Right lobe of liver (tissue), 4 donors: ENCODE measurements around the gene ATP6V1F.

Experiments
- POLR2A ChIP-seq: fragments of 450-650 bp; IDR thresholded peaks from one replicate; pipeline ENCODE4 v1.6.1; 2017; ENCODE audit warnings: antibody characterized with exemption, mild to moderate bottlenecking
- TF ChIP-seq, protein P1 (sequence below), 4 donors: fragments of 200-600 bp in 3 of 4; fragments of 450-650 bp in 1 of 4; IDR thresholded peaks; one replicate each; pipeline versions ENCODE4 v1.5.1 to v1.8.0; 2016 to 2022; ENCODE audit warnings: antibody characterized with exemption in 4 of 4, mild to moderate bottlenecking in 2 of 4
- donor health status: DM: no; HTN: no; CAD: no.
- donor health status: DM: no; HTN: no; CAD: no.
- donor health status: DM: no; HTN: yes; CAD: no.

DNA sequence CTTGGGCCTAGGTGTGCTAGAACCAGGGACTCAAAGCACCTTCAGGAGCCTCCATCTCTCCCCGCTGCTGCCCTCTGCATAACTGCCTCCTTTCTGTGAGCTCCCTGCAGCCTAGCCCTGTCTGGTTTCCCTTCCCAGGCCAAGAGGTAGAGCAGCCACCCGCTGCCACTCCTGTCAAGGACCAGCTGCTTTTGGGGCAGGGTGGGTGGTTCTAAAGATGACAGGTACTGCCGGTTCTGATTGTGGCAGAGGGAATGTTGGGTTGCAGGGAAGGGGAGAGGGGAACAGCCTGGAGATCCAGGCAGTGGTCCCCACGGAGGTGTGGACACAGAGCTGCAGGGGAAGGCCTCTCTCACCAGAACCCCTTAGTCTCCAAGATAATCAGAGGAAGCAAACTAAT, 36.1 kb upstream of the ATP6V1F start:
- TF ChIP-seq, protein P1, sequence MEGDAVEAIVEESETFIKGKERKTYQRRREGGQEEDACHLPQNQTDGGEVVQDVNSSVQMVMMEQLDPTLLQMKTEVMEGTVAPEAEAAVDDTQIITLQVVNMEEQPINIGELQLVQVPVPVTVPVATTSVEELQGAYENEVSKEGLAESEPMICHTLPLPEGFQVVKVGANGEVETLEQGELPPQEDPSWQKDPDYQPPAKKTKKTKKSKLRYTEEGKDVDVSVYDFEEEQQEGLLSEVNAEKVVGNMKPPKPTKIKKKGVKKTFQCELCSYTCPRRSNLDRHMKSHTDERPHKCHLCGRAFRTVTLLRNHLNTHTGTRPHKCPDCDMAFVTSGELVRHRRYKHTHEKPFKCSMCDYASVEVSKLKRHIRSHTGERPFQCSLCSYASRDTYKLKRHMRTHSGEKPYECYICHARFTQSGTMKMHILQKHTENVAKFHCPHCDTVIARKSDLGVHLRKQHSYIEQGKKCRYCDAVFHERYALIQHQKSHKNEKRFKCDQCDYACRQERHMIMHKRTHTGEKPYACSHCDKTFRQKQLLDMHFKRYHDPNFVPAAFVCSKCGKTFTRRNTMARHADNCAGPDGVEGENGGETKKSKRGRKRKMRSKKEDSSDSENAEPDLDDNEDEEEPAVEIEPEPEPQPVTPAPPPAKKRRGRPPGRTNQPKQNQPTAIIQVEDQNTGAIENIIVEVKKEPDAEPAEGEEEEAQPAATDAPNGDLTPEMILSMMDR (IDR thresholded peaks at IDR 0.05), result no peak
- no peak for TF ChIP-seq POLR2A
